Lower leg skin (tissue), 3 donors: ENCODE measurements around the gene IL6.

ENCODE experiments used
- CTCF ChIP-seq, 3 donors: fragments of 450-650 bp; IDR thresholded peaks; one replicate each; pipeline ENCODE4 v1.5.1; 2016; ENCODE audit warnings: antibody characterized with exemption in 3 of 3, mild to moderate bottlenecking in 3 of 3, moderate library complexity in 2 of 3
- POLR2A ChIP-seq, 2 donors: fragments of 450-650 bp; IDR thresholded peaks; one replicate each; pipeline ENCODE4 v1.6.1; 2016 to 2017; ENCODE audit warnings: antibody characterized with exemption in 2 of 2, mild to moderate bottlenecking in 1 of 2, moderate library complexity in 1 of 2

GRCh38 chr7:22680482-22680911, 46.5 kb upstream of the IL6 start:
- no peak for TF ChIP-seq CTCF (IDR thresholded peaks at IDR 0.05)
- TF ChIP-seq POLR2A (IDR thresholded peaks at IDR 0.05): no peak
